GM10248 (cell line): ENCODE measurements around the gene TOLLIP.

Source experiments
- CTCF ChIA-PET: fragments of 300-600 bp; sonication (Branson Sonifier 250); formaldehyde crosslinking; extraction: SDS; loops from one replicate; lab custom pipeline; 2021; ENCODE audit warnings: antibody characterized with exemption; lab: Yijun Ruan, JAX
- POLR2A ChIA-PET: fragments of 350-650 bp; sonication (Branson Sonifier 250); formaldehyde crosslinking; extraction: SDS; loops from one replicate; lab custom pipeline; 2020; ENCODE audit warnings: antibody characterized with exemption; lab: Yijun Ruan, JAX
- DNase-seq: peaks from one replicate; pipeline ENCODE4 v3.0.0; 2012; ENCODE audit errors: extremely low spot score
- TF ChIP-seq, protein P1 (sequence below): IDR thresholded peaks from 2 replicates; pipeline ENCODE4 v1.5.1; 2012; ENCODE audit warnings: mild to moderate bottlenecking, low read depth; ENCODE audit errors: extremely low read depth, missing control alignments, control extremely low read depth

The TOLLIP gene

DNA sequence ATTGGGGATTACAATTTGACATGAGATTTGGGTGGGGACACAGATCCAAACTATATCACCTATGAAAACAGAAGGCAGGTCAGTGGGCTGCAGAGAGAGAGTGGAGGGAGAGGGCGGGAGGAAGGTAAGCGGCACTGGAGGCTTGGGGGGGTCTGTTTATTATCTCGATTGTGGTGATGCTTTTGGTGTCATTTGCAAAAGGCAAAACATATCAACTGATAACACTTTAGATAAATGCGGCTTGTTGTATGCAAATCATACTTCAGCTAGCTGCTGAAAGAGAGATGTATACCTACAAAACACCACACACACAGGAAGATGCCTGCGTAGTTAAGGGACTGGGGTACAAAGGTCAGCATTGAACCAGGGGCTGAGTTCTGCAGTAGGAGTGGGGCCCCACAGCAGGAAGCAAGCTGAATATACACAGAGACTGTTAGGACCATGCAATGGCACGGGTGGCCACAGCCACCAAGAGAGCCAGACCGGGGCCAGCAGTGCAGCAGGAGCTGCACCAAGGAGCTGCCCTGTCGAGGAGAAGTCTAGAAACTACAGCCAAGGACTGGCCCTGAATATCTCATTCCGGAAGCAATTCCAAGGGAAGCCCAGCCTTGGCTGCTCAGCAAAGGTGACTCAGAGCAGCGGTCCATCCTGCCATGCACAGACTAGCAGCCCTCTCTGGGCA lies 23.8 kb upstream of the TOLLIP start:
- TF ChIP-seq, protein P1, sequence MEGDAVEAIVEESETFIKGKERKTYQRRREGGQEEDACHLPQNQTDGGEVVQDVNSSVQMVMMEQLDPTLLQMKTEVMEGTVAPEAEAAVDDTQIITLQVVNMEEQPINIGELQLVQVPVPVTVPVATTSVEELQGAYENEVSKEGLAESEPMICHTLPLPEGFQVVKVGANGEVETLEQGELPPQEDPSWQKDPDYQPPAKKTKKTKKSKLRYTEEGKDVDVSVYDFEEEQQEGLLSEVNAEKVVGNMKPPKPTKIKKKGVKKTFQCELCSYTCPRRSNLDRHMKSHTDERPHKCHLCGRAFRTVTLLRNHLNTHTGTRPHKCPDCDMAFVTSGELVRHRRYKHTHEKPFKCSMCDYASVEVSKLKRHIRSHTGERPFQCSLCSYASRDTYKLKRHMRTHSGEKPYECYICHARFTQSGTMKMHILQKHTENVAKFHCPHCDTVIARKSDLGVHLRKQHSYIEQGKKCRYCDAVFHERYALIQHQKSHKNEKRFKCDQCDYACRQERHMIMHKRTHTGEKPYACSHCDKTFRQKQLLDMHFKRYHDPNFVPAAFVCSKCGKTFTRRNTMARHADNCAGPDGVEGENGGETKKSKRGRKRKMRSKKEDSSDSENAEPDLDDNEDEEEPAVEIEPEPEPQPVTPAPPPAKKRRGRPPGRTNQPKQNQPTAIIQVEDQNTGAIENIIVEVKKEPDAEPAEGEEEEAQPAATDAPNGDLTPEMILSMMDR: no peak
- ChIA-PET CTCF (no interaction called here), POLR2A (no interaction called here)
- DNase-seq: no peak

DNA sequence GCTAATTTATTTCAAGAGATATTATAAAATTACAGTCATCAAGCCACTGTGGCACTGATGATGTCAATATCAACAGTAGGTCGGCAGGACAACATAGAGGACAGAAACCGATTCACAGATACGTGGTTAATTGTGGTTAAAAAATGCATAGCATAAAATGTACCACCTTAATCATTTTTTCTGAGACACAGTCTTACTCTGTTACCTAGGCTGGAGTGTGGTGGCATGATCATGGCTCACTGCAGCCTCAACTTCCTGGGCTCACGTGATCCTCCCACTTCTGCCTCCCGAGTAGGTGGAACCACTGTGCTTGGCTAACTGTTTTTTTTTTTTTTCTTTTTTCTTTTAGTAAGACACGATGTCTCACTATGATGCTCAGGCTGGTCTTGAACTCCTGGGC lies 21.0 kb upstream of the TOLLIP start:
- CTCF ChIA-PET: no interaction called here
- POLR2A ChIA-PET: no interaction called here
- TF ChIP-seq, protein P1: no peak
- DNase-seq: no peak

DNA sequence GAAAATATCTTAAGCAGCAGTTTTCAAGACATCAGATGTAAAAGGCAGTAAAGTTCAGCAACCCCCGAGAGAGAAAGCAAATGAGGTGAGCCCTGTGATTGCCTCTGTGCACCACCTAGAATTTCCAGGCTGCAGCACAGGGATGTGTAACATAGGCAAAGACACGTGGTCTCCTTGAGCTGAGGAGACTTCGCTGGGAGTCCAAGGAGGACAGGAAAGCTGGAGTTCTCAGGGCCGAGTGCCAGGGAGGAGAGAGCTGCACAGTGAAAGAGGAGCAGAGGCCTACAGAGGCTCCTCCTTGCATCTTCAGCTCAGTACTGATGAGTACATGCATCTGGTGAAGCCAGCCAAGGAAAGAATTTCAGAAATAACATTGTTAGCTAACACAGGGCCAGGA lies 17.6 kb upstream of the TOLLIP start:
- no peak for DNase-seq
- ChIA-PET POLR2A (no interaction called here), CTCF (interaction anchor here (1.0 kb wide), 2 partner anchors 18 to 261 kb away, joined by 3 read pairs; partner anchors contain the start of gene TOLLIP)
- TF ChIP-seq, protein P1: no peak

DNA sequence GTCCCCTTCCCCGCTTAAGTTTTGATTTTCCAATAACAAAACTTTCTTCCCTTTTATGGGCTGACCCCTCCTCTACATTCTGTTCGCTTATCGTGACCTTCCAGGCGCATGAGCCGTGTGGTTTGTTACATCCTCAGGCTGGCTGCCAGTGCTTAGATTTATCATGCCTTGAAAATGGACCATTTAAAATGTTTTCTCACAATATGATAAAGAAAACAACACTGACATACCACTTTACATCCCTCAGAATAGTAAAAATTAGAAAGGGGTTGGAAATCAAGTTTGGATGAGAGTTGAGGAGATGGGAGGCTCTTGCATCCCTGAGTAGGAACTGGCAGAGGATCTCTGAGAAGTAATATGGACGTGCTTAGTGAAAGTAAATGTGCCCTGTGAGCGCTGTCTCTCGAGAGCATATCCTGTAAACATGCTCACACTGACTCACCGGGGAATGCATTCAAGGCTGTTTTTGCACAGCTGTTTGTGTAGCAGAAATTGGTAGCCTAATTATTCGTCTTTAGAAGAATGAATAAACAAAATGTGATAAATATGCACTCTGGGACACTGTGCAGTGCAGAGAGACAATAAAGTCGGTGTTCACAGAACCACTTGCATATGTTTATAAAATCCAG lies 17.1 kb upstream of the TOLLIP start:
- TF ChIP-seq, protein P1: no peak
- POLR2A ChIA-PET: no interaction called here
- DNase-seq: no peak
- CTCF ChIA-PET: interaction anchor here (1.0 kb wide), 1 partner anchor 262 kb away, joined by 3 read pairs; no protein-coding TSS in a partner anchor

DNA sequence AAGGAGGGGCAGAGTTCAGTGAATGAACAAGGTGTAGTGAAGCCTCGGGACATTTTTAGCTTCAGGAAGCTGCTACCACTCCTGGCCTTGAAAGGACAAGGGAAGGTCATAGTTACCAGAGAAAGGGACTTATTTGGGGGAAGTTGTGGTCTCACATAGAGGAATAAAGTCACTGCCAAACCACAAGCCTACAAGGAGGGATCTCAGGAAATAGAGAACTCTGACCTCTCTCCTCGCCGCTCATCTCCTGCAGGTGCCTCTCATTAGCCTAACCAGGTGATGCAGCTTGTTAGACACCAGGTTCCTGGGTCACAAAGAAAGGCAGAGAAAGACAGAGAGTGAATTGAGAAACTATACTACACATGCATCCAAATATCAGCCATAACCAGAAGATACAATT lies 14.3 kb upstream of the TOLLIP start:
- no peak for DNase-seq
- ChIA-PET POLR2A (no interaction called here), CTCF (interaction anchor here (1.6 kb wide), 1 partner anchor 27 kb away, joined by 3 read pairs; no protein-coding TSS in a partner anchor)
- TF ChIP-seq, protein P1: no peak

DNA sequence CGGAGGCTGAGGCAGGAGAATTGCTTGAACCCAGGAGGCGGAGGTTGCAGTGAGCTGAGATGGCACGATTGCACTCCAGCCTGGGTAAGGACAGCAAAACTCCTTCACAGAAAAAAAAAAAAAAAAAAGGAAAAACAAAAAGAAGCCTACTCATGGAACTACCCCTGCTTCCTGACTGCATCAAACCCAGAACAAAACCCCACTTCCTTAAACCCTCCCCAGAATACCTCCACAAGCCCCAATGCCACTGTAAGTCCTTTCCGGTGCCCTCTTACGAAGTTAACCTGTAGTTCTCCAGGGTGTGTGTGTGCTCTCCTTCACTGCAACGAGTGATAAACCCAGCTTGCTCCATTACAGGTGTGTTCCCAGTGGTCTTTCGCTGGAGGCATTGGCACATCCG lies 8.6 kb upstream of the TOLLIP start:
- POLR2A ChIA-PET: no interaction called here
- TF ChIP-seq, protein P1: no peak
- DNase-seq: no peak
- CTCF ChIA-PET: interaction anchor here (1.2 kb wide), 1 partner anchor 257 kb away, joined by 3 read pairs; no protein-coding TSS in a partner anchor
